ENCODE data around the gene TRIM46.

The TRIM46 gene

GRCh38 chr1:155195201-155196102, 21.8 kb downstream of the TRIM46 start:
- FAIRE-seq = no peak
- DNase-seq (ENCODE audit: insufficient read length, low spot score) = no peak
- TF ChIP-seq SPI1 (IDR thresholded peaks at IDR 0.05; ENCODE audit: low read depth, low read length) (no peak), TAF1 (IDR thresholded peaks at IDR 0.05; ENCODE audit: low read depth, low read length) (no peak), POLR2AphosphoS5 (IDR thresholded peaks at IDR 0.05; ENCODE audit: low read depth, low read length) (no peak), PAX5 (IDR thresholded peaks at IDR 0.05; ENCODE audit: insufficient read depth, low read length, severe bottlenecking) (no peak), POU2F2 (IDR thresholded peaks at IDR 0.05; ENCODE audit: low read depth, low read length) (no peak), POLR2A (IDR thresholded peaks at IDR 0.05; ENCODE audit: low read depth, low read length) (no peak)

GRCh38 chr1:155196103-155196892, 22.6 kb downstream of the TRIM46 start:
- TF ChIP-seq POU2F2 (IDR thresholded peaks at IDR 0.05; ENCODE audit: low read depth, low read length) (no peak), POLR2AphosphoS5 (IDR thresholded peaks at IDR 0.05; ENCODE audit: low read depth, low read length) (no peak), POLR2A (IDR thresholded peaks at IDR 0.05; ENCODE audit: low read depth, low read length) (no peak)
- DNase-seq (ENCODE audit: insufficient read length, low spot score) (no peak), FAIRE-seq (no peak)

GRCh38 chr1:155196893-155197638, 23.4 kb downstream of the TRIM46 start:
- FAIRE-seq = no peak

GRCh38 chr1:155197901-155198546, 24.4 kb downstream of the TRIM46 start:
- DNase-seq (ENCODE audit: insufficient read length, low spot score) = no peak
- no peak for FAIRE-seq
- TF ChIP-seq POLR2A (IDR thresholded peaks at IDR 0.05; ENCODE audit: low read depth, low read length) = no peak
- TF ChIP-seq POLR2AphosphoS5 (IDR thresholded peaks at IDR 0.05; ENCODE audit: low read depth, low read length) = no peak
- no peak for TF ChIP-seq POU2F2 (IDR thresholded peaks at IDR 0.05; ENCODE audit: low read depth, low read length)
- no peak for TF ChIP-seq TAF1 (IDR thresholded peaks at IDR 0.05; ENCODE audit: low read depth, low read length)
- no peak for TF ChIP-seq SPI1 (IDR thresholded peaks at IDR 0.05; ENCODE audit: low read depth, low read length)
- TF ChIP-seq PAX5 (IDR thresholded peaks at IDR 0.05; ENCODE audit: insufficient read depth, low read length, severe bottlenecking) = no peak

More at GRCh38 chr1:155196893-155197638, 23.4 kb downstream of the TRIM46 start:
- TF ChIP-seq TAF1 (IDR thresholded peaks at IDR 0.05; ENCODE audit: low read depth, low read length) (no peak), SPI1 (IDR thresholded peaks at IDR 0.05; ENCODE audit: low read depth, low read length) (no peak), POLR2AphosphoS5 (IDR thresholded peaks at IDR 0.05; ENCODE audit: low read depth, low read length) (no peak), PAX5 (IDR thresholded peaks at IDR 0.05; ENCODE audit: insufficient read depth, low read length, severe bottlenecking) (no peak), POU2F2 (IDR thresholded peaks at IDR 0.05; ENCODE audit: low read depth, low read length) (no peak), POLR2A (IDR thresholded peaks at IDR 0.05; ENCODE audit: low read depth, low read length) (no peak)
- no peak for DNase-seq (ENCODE audit: insufficient read length, low spot score)

- FAIRE-seq (no peak), DNase-seq (ENCODE audit: insufficient read length, low spot score) (no peak)
- TF ChIP-seq TAF1 (IDR thresholded peaks at IDR 0.05; ENCODE audit: low read depth, low read length) (no peak), POLR2A (IDR thresholded peaks at IDR 0.05; ENCODE audit: low read depth, low read length) (no peak), PAX5 (IDR thresholded peaks at IDR 0.05; ENCODE audit: insufficient read depth, low read length, severe bottlenecking) (no peak), SPI1 (IDR thresholded peaks at IDR 0.05; ENCODE audit: low read depth, low read length) (no peak), POU2F2 (IDR thresholded peaks at IDR 0.05; ENCODE audit: low read depth, low read length) (no peak), POLR2AphosphoS5 (IDR thresholded peaks at IDR 0.05; ENCODE audit: low read depth, low read length) (no peak)
These were observed 24.9 kb downstream of the TRIM46 start for GRCh38 chr1:155198547-155198906.

GRCh38 chr1:155199792-155200191, 26.1 kb downstream of the TRIM46 start:
- DNase-seq (ENCODE audit: insufficient read length, low spot score) (no peak), FAIRE-seq (no peak)
- no peak for TF ChIP-seq POLR2A (IDR thresholded peaks at IDR 0.05; ENCODE audit: low read depth, low read length)
- TF ChIP-seq SPI1 (IDR thresholded peaks at IDR 0.05; ENCODE audit: low read depth, low read length) = no peak
- TF ChIP-seq POLR2AphosphoS5 (IDR thresholded peaks at IDR 0.05; ENCODE audit: low read depth, low read length) = no peak
- TF ChIP-seq POU2F2 (IDR thresholded peaks at IDR 0.05; ENCODE audit: low read depth, low read length) = no peak

- FAIRE-seq (no peak), DNase-seq (ENCODE audit: insufficient read length, low spot score) (no peak)
- TF ChIP-seq TAF1 (IDR thresholded peaks at IDR 0.05; ENCODE audit: low read depth, low read length) (no peak), POLR2AphosphoS5 (IDR thresholded peaks at IDR 0.05; ENCODE audit: low read depth, low read length) (no peak), POU2F2 (IDR thresholded peaks at IDR 0.05; ENCODE audit: low read depth, low read length) (no peak), PAX5 (IDR thresholded peaks at IDR 0.05; ENCODE audit: insufficient read depth, low read length, severe bottlenecking) (no peak), SPI1 (IDR thresholded peaks at IDR 0.05; ENCODE audit: low read depth, low read length) (no peak), POLR2A (IDR thresholded peaks at IDR 0.05; ENCODE audit: low read depth, low read length) (no peak)
These were observed 27.3 kb downstream of the TRIM46 start for GRCh38 chr1:155200920-155201319.

GRCh38 chr1:155202198-155202597, 28.5 kb downstream of the TRIM46 start:
- DNase-seq (ENCODE audit: insufficient read length, low spot score) = no peak
- FAIRE-seq = no peak
- TF ChIP-seq POLR2AphosphoS5 (IDR thresholded peaks at IDR 0.05; ENCODE audit: low read depth, low read length) (no peak), PAX5 (IDR thresholded peaks at IDR 0.05; ENCODE audit: insufficient read depth, low read length, severe bottlenecking) (no peak), SPI1 (IDR thresholded peaks at IDR 0.05; ENCODE audit: low read depth, low read length) (no peak), TAF1 (IDR thresholded peaks at IDR 0.05; ENCODE audit: low read depth, low read length) (no peak), POLR2A (IDR thresholded peaks at IDR 0.05; ENCODE audit: low read depth, low read length) (no peak), POU2F2 (IDR thresholded peaks at IDR 0.05; ENCODE audit: low read depth, low read length) (no peak)

All from GM12891 (cell line).